ENCODE results near the gene EHMT1. TPM values are rescaled to one million over a fixed set of nuclear protein-coding genes. Genes with fewer than 3 reads are reported as not detected.
"Not testable (repeated sequence)": the region's sequence is repeated elsewhere in the genome, so short reads cannot be mapped to it uniquely, and the experiment has no call there.

The EHMT1 gene
- total RNA-seq, 2 donors from 2014 or later, result 137 to 139 TPM

DNA sequence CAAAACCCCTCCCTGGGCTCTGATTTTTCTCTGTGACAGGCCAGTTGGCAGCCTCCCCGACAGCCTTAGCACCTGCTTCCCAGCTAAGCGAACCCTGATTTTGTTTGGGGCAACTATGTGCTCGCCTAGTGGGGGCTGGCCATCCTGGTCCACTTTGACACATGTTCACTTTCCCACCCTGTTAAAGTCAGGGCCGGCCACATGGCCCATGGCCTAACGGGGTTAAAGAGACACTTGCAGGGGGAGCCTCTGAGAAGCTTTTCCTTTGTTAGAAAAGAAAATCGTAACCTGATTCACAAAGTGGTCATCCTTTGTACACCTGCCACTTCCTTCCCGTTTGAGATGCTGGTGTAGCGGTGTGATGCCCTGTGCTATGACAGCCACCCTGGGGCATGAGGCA lies 257.5 kb downstream of the EHMT1 start:
- 86 to 89% methylated on average over 8 of the region's 8 CpGs for WGBS, 2 experiments (ENCODE audit: insufficient coverage in 1 of 2, insufficient read length in 1 of 2)
- Histone ChIP-seq H3K4me1 (ENCODE audit: control insufficient read depth, insufficient read depth, low read length) (no peaks in the 10 kb centered on the region), H3K27ac (ENCODE audit: low read depth, low read length) (no peak overlapping the region), H3K9ac (ENCODE audit: extremely low read depth, low read length, poor library complexity, severe bottlenecking) (no peak overlapping the region), H3K9me3 (ENCODE audit: control insufficient read depth, low read length) (peaks cover 7% of the 10 kb centered on the region), H3K27me3 (ENCODE audit: control insufficient read depth, insufficient read depth, low read length, poor library complexity, severe bottlenecking) (peaks cover 10% of the 10 kb centered on the region), H3K4me3 (ENCODE audit: low read length) (no peak overlapping the region), H3K36me3 (ENCODE audit: control insufficient read depth, insufficient read depth, low read length) (no peaks in the 10 kb centered on the region)
- Mint-ChIP-seq H3K27ac (no peak overlapping the region), H3K4me1 (no peaks in the 10 kb centered on the region), H3K4me3 (no peak overlapping the region), H3K9me3 (no peaks in the 10 kb centered on the region), H3K27me3 (ENCODE audit: insufficient read depth) (peaks cover 48% of the 10 kb centered on the region), H3K36me3 (ENCODE audit: low read depth) (no peaks in the 10 kb centered on the region)
- no peak for DNase-seq
- no peak for TF ChIP-seq CTCF (conservative IDR thresholded peaks at IDR 0.05)

DNA sequence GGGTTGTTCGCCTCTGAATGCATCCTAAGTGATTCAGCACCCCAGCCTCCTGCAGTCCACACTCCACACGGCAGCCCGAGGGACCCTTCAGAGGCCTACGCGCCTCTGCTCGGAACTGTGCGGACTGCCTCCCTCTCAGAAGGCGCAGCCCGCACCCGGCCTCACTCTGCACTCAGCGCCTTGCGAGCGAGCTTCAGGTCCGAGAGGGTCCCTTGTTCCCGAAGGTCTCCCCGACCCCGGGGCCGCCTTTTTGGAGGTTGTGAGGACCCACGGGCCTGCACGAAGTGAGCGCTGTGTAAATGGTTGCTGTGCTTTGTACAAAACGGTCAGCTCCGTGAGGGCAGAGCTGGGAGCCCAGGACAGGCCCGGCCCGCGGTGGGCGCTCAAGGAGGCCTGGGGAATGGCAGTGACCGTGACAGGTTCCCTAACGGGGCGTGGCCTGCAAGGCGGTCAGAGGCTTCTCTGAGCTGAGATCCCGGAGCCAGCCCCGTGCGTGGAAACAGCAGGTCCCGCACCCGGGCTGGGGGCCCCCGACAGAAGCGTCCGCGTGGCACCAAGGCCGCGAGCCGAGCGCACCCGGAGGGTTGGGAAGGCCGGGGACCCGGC lies 258.1 kb downstream of the EHMT1 start:
- no peak for DNase-seq
- no peak for TF ChIP-seq CTCF (conservative IDR thresholded peaks at IDR 0.05)
- no peaks in the 10 kb centered on the region for H3K4me1 Mint-ChIP-seq
- H3K9me3 Mint-ChIP-seq, result no peaks in the 10 kb centered on the region
- no peak overlapping the region for H3K27ac Mint-ChIP-seq
- H3K9ac ChIP-seq (ENCODE audit: extremely low read depth, low read length, poor library complexity, severe bottlenecking), result no peak overlapping the region
- no peaks in the 10 kb centered on the region for H3K36me3 Mint-ChIP-seq (ENCODE audit: low read depth)
- H3K27ac ChIP-seq (ENCODE audit: low read depth, low read length), result no peak overlapping the region
- peaks cover 45% of the 10 kb centered on the region for H3K27me3 Mint-ChIP-seq (ENCODE audit: insufficient read depth)
- H3K4me3 Mint-ChIP-seq, result no peak overlapping the region
- H3K27me3 ChIP-seq (ENCODE audit: control insufficient read depth, insufficient read depth, low read length, poor library complexity, severe bottlenecking), result peaks cover 10% of the 10 kb centered on the region
- H3K4me3 ChIP-seq (ENCODE audit: low read length), result no peak overlapping the region
- H3K36me3 ChIP-seq (ENCODE audit: control insufficient read depth, insufficient read depth, low read length), result no peaks in the 10 kb centered on the region
- H3K4me1 ChIP-seq (ENCODE audit: control insufficient read depth, insufficient read depth, low read length), result no peaks in the 10 kb centered on the region
- peaks cover 3% of the 10 kb centered on the region for H3K9me3 ChIP-seq (ENCODE audit: control insufficient read depth, low read length)
- 89 to 90% methylated on average over 18 to 47 of the region's 47 CpGs for WGBS, 2 experiments (ENCODE audit: insufficient coverage in 1 of 2, insufficient read length in 1 of 2)

- H3K4me3 ChIP-seq (ENCODE audit: low read length); H3K4me3 Mint-ChIP-seq; H3K27ac ChIP-seq (ENCODE audit: low read depth, low read length); H3K4me1 Mint-ChIP-seq; H3K36me3 Mint-ChIP-seq (ENCODE audit: low read depth); H3K9me3 ChIP-seq (ENCODE audit: control insufficient read depth, low read length); H3K27me3 ChIP-seq (ENCODE audit: control insufficient read depth, insufficient read depth, low read length, poor library complexity, severe bottlenecking); H3K27ac Mint-ChIP-seq; H3K36me3 ChIP-seq (ENCODE audit: control insufficient read depth, insufficient read depth, low read length); H3K9me3 Mint-ChIP-seq; H3K9ac ChIP-seq (ENCODE audit: extremely low read depth, low read length, poor library complexity, severe bottlenecking); H3K4me1 ChIP-seq (ENCODE audit: control insufficient read depth, insufficient read depth, low read length): not testable (repeated sequence)
- peaks cover 38% of the 10 kb centered on the region for H3K27me3 Mint-ChIP-seq (ENCODE audit: insufficient read depth)
- peak; percentile 81 for DNase-seq
- 61% methylated on average over 64 of the region's 95 CpGs; no CpG with 5 or more reads in 1 of the 2 experiments for WGBS, 2 experiments (ENCODE audit: insufficient coverage in 1 of 2, insufficient read length in 1 of 2)
Measured at GRCh38 chr9:137877506-137878122, 258.8 kb downstream of the EHMT1 start, which contains the start of gene CACNA1B. CACNA1B (plus strand) TSS chr9:137877782; CDS start chr9:137877934, 152 bp downstream.
